HG03457 (cell line): ENCODE results near the gene IKZF4.
"Not testable (repeated sequence)": the region's sequence is repeated elsewhere in the genome, so short reads cannot be mapped to it uniquely, and the experiment has no call there.

Experiments used
- ATAC-seq: cut with Tn5 transposase; IDR thresholded peaks from one replicate; pipeline ENCODE4 v1.9.1; 2021; ENCODE audit warnings: moderate number of reproducible peaks; ENCODE audit not compliant: unreplicated experiment

The IKZF4 gene

GRCh38 chr12:55997535-55997859 lies 23.3 kb upstream of the IKZF4 start:
- no peak for ATAC-seq

GRCh38 chr12:55999522-55999921 lies 21.3 kb upstream of the IKZF4 start:
- not testable (repeated sequence) for ATAC-seq

GRCh38 chr12:55999999-56000540 lies 20.8 kb upstream of the IKZF4 start:
- ATAC-seq, result not testable (repeated sequence)

GRCh38 chr12:56001487-56002100 lies 19.2 kb upstream of the IKZF4 start:
- ATAC-seq, result no peak

GRCh38 chr12:56003376-56003775 lies 17.5 kb upstream of the IKZF4 start:
- not testable (repeated sequence) for ATAC-seq

- ATAC-seq, result no peak
These were observed 16.6 kb upstream of the IKZF4 start for GRCh38 chr12:56004211-56004610.

- ATAC-seq, result no peak
These were observed 13.0 kb upstream of the IKZF4 start for GRCh38 chr12:56007564-56008559.

GRCh38 chr12:56010111-56010570 lies 10.7 kb upstream of the IKZF4 start:
- ATAC-seq, result no peak

- no peak for ATAC-seq
These were observed 9.2 kb upstream of the IKZF4 start for GRCh38 chr12:56011509-56012090.

GRCh38 chr12:56013482-56013881 lies 7.4 kb upstream of the IKZF4 start:
- no peak for ATAC-seq

GRCh38 chr12:56014205-56014604 lies 6.6 kb upstream of the IKZF4 start:
- ATAC-seq, result no peak

GRCh38 chr12:56017181-56017580 lies 3.7 kb upstream of the IKZF4 start:
- no peak for ATAC-seq

- no peak for ATAC-seq
These were observed 2.5 kb upstream of the IKZF4 start for GRCh38 chr12:56018356-56018755.

GRCh38 chr12:56021889-56022497 lies 1.1 kb downstream of the IKZF4 start:
- no peak for ATAC-seq

- no peak for ATAC-seq
These were observed 7.8 kb downstream of the IKZF4 start for GRCh38 chr12:56028511-56029165.

- no peak for ATAC-seq
These were observed 8.3 kb downstream of the IKZF4 start for GRCh38 chr12:56029166-56029519.

- no peak for ATAC-seq
These were observed 8.9 kb downstream of the IKZF4 start for GRCh38 chr12:56029666-56030293.

- ATAC-seq, result no peak
These were observed 11.1 kb downstream of the IKZF4 start for GRCh38 chr12:56031987-56032386.

- ATAC-seq, result no peak
These were observed 13.9 kb downstream of the IKZF4 start for GRCh38 chr12:56034586-56035332.
